GM12878 (cell line): ENCODE measurements around the gene SEC63. TPM values are rescaled to one million over a fixed set of nuclear protein-coding genes. Genes with fewer than 3 reads are reported as not detected.

Experiments
- ATAC-seq: fragments of 200-7000 bp; cut with Tn5 transposase; 3 replicates; pipeline ENCODE4 v1.9.1; 2020; ENCODE audit warnings: mild to moderate bottlenecking, moderate library complexity
- BruUV-seq: library from RNA; stranded (reverse); fragments of 400-500 nt; replicated peaks from 2 replicates; lab custom pipeline; 2021; lab: Mats Ljungman, UMichigan
- CTCF ChIA-PET: fragments of 300-600 bp; sonication (Branson Sonifier 250); formaldehyde crosslinking; extraction: SDS; loops from one replicate; lab custom pipeline; 2021; ENCODE audit warnings: inconsistent platforms; lab: Yijun Ruan, JAX
- POLR2A ChIA-PET: fragments of 350-600 bp; formaldehyde crosslinking; extraction: SDS; loops from one replicate; lab custom pipeline; 2021; ENCODE audit warnings: inconsistent platforms; lab: Charles Lee
- RAD21 ChIA-PET: fragments of 300-600 bp; sonication (Branson Sonifier 250); formaldehyde crosslinking; loops from one replicate; lab custom pipeline; 2023; ENCODE audit warnings: antibody characterized with exemption; ENCODE audit not compliant: unreplicated experiment; lab: Charles Lee
- SMC1A ChIA-PET: fragments of 300-600 bp; sonication (Branson Sonifier 250); formaldehyde crosslinking; loops from one replicate; lab custom pipeline; 2023; ENCODE audit not compliant: unreplicated experiment, uncharacterized antibody; lab: Charles Lee
- DNase-seq: peaks from one replicate; pipeline ENCODE4 v3.0.0-alpha.2; 2011; ENCODE audit warnings: low read depth, low spot score
- FAIRE-seq: peaks from 3 replicates; lab custom pipeline; 2011; peaks lifted over from hg19 to GRCh38; lab: Jason Lieb, UNC
- H2AFZ ChIP-seq: 2 replicates; pipeline ENCODE4 v1.6.0; 2011; ENCODE audit warnings: low read depth, low read length, control low read depth; ENCODE audit not compliant: control insufficient read depth
- H3K27ac ChIP-seq: 2 replicates; pipeline ENCODE4 v1.5.1; 2011; ENCODE audit warnings: control low read depth; ENCODE audit not compliant: control insufficient read depth, insufficient read depth
- H3K27me3 ChIP-seq, 2 experiments: replicated peaks in 1 of 2; 2 replicates each; pipeline versions ENCODE4 v1.6.0 to v1.6.1; 2011; ENCODE audit warnings: low read length in 1 of 2; ENCODE audit not compliant: control insufficient read depth in 2 of 2, insufficient read depth in 2 of 2
- H3K36me3 ChIP-seq, 2 experiments: 2 replicates each; pipeline ENCODE4 v1.5.1; 2011; ENCODE audit warnings: low read length in 1 of 2; ENCODE audit not compliant: control insufficient read depth in 2 of 2, insufficient read depth in 2 of 2
- H3K4me1 ChIP-seq: 2 replicates; pipeline ENCODE4 v1.6.1; 2011; ENCODE audit warnings: mild to moderate bottlenecking, low read length, moderate library complexity, mixed read lengths; ENCODE audit not compliant: control insufficient read depth, insufficient read depth
- H3K4me2 ChIP-seq: 2 replicates; pipeline ENCODE4 v1.6.0; 2011; ENCODE audit warnings: control low read depth; ENCODE audit not compliant: control insufficient read depth, insufficient read depth
- H3K4me3 ChIP-seq: fragments of 200-600 bp; sonication (generic); 2 replicates; pipeline ENCODE4 v1.5.1; 2016
- H3K79me2 ChIP-seq: 2 replicates; pipeline ENCODE4 v1.6.0; 2011; ENCODE audit warnings: low read length; ENCODE audit not compliant: control insufficient read depth, insufficient read depth
- H3K9ac ChIP-seq: 2 replicates; pipeline ENCODE4 v1.8.0; 2011; ENCODE audit warnings: low read length, control low read depth, mixed read lengths; ENCODE audit not compliant: control insufficient read depth, insufficient read depth
- H3K9me3 ChIP-seq: replicated peaks from 3 replicates; pipeline ENCODE4 v1.5.1; 2011; ENCODE audit warnings: mild to moderate bottlenecking, low read length; ENCODE audit not compliant: control insufficient read depth, insufficient read depth
- H4K20me1 ChIP-seq: 2 replicates; pipeline ENCODE4 v1.6.0; 2011; ENCODE audit not compliant: control insufficient read depth, insufficient read depth
- EP300 ChIP-seq, 2 experiments: fragments of 150-350 bp in 1 of 2; IDR thresholded peaks; 2 replicates each; pipeline ENCODE4 v1.6.1; 2011 to 2012; ENCODE audit warnings: low read depth in 2 of 2, low read length in 2 of 2, borderline replicate concordance in 1 of 2, improper control_type of control experiment in 1 of 2, inconsistent platforms in 1 of 2; ENCODE audit not compliant: control insufficient read depth in 1 of 2
- GATAD2B ChIP-seq: fragments of 450-650 bp; conservative IDR thresholded peaks from 2 replicates; pipeline ENCODE4 v1.6.1; 2017; ENCODE audit warnings: low read depth, mild to moderate bottlenecking, moderate library complexity
- HDGF ChIP-seq: fragments of 450-650 bp; IDR thresholded peaks from 2 replicates; pipeline ENCODE4 v1.6.1; 2016; ENCODE audit warnings: antibody characterized with exemption
- IKZF2 ChIP-seq, 2 experiments: fragments of 450-650 bp; IDR thresholded peaks; 2 replicates each; pipeline ENCODE4 v1.6.1; 2017; ENCODE audit warnings: mild to moderate bottlenecking in 2 of 2, moderate library complexity in 2 of 2
- IRF4 ChIP-seq: IDR thresholded peaks from 2 replicates; pipeline ENCODE4 v1.6.1; 2011; ENCODE audit warnings: low read depth, low read length
- MTA3 ChIP-seq: IDR thresholded peaks from 2 replicates; pipeline ENCODE4 v1.6.1; 2012; ENCODE audit warnings: low read length, inconsistent platforms, borderline replicate concordance
- NR2C2 ChIP-seq: IDR thresholded peaks from 2 replicates; pipeline ENCODE4 v1.6.1; 2011; ENCODE audit warnings: borderline replicate concordance, low read depth; ENCODE audit not compliant: control insufficient read depth, insufficient read length
- POLR2A ChIP-seq: IDR thresholded peaks from 2 replicates; pipeline ENCODE4 v1.6.1; 2011; ENCODE audit warnings: low read depth, mild to moderate bottlenecking, low read length
- RB1 ChIP-seq: fragments of 450-650 bp; formaldehyde crosslinking; IDR thresholded peaks from 2 replicates; pipeline ENCODE4 v1.6.1; 2017; ENCODE audit warnings: mild to moderate bottlenecking, borderline replicate concordance
- SRF ChIP-seq, 2 experiments: IDR thresholded peaks; 2 replicates each; pipeline ENCODE4 v1.6.1; 2011; ENCODE audit warnings: low read depth in 2 of 2, low read length in 2 of 2, mild to moderate bottlenecking in 1 of 2, moderate library complexity in 1 of 2
- SUZ12 ChIP-seq: fragments of 200-600 bp; sonication (generic); IDR thresholded peaks from one replicate; pipeline ENCODE4 v1.6.1; 2018; ENCODE audit warnings: antibody characterized with exemption, mild to moderate bottlenecking; ENCODE audit not compliant: unreplicated experiment
- YY1 ChIP-seq: IDR thresholded peaks from 2 replicates; pipeline ENCODE4 v1.6.1; 2011; ENCODE audit warnings: low read depth, mild to moderate bottlenecking, low read length
- WGBS: methylation state at CpG from one replicate; pipeline ENCODE4 v1.1.6; 2016; ENCODE audit warnings: low lambda C conversion rate; ENCODE audit not compliant: insufficient replicate concordance, insufficient coverage; ENCODE audit errors: missing lambda C conversion rate; 5-methylcytosine and 5-hydroxymethylcytosine counted together
- in situ Hi-C: fragments of 300-500 bp; cut with MboI; formaldehyde crosslinking; loops from 9 replicates; pipeline ENCODE4 v1.14.3; 2018; ENCODE audit warnings: mixed read lengths
- intact Hi-C: fragments of 100-400 bp; cut with micrococcal nuclease; formaldehyde crosslinking; loops from one replicate; pipeline ENCODE4 v1.14.2; 2022; ENCODE audit not compliant: unreplicated experiment
- polyA plus RNA-seq, 11 experiments: library from polyadenylated mRNA; depleted of rRNA in 4 of 11; unstranded in 6 of 11; stranded (reverse) in 5 of 11; fragments of >200 nt; fragmentation: Nextera tagmentation in 4 of 11; fragmentation: Illumina TruSeq in 1 of 11; extraction: Ambion mirVana in 4 of 11; extraction: Trizol in 1 of 11; gene quantifications; 1 replicate in 1 of 11; 2 replicates in 10 of 11; pipeline versions ENCODE4 v1.2.1 to v1.2.3, GENCODE V29; 2011 to 2016; ENCODE audit warnings: inconsistent platforms in 2 of 11, missing spikeins in 2 of 11, low read depth in 1 of 11
- total RNA-seq, 4 experiments: library from RNA; depleted of rRNA in 3 of 4; stranded (reverse); fragments of >200 nt in 3 of 4; fragmentation: Illumina TruSeq in 1 of 4; extraction: Trizol in 1 of 4; gene quantifications; 2 replicates each; pipeline versions ENCODE4 v1.2.1 to v1.2.3, GENCODE V29; 2013 to 2021
- TF ChIP-seq, protein P1 (sequence below): IDR thresholded peaks from 2 replicates; pipeline ENCODE4 v1.6.1; 2011; ENCODE audit warnings: low read depth, low read length, improper control_type of control experiment, borderline replicate concordance
- TF ChIP-seq, protein P2 (sequence below): fragments of 450-650 bp; IDR thresholded peaks from 2 replicates; pipeline ENCODE4 v1.6.1; 2018; ENCODE audit warnings: mild to moderate bottlenecking, low read depth, moderate library complexity; ENCODE audit not compliant: partially characterized antibody
- TF ChIP-seq, protein P3 (sequence below), 3 experiments: IDR thresholded peaks in 2 of 3; conservative IDR thresholded peaks in 1 of 3; 2 replicates each; pipeline ENCODE4 v1.5.1; 2011; ENCODE audit warnings: low read depth in 3 of 3, low read length in 3 of 3, mild to moderate bottlenecking in 3 of 3, control low read depth in 2 of 3, moderate library complexity in 2 of 3, inconsistent platforms in 1 of 3, mixed read lengths in 1 of 3; ENCODE audit not compliant: control insufficient read depth in 2 of 3, insufficient read depth in 1 of 3; ENCODE audit errors: extremely low read depth in 1 of 3
- TF ChIP-seq, protein P4 (sequence below): IDR thresholded peaks from 2 replicates; pipeline ENCODE4 v1.6.1; 2012; ENCODE audit warnings: low read depth, low read length, improper control_type of control experiment

SEC63 gene
- total and polyA plus RNA-seq, 10 of the 15 experiments (the other 5 are each of a cell fraction or from before 2014, with no cell fraction given) = 10.1 to 87.0 (median 34.3) TPM

DNA sequence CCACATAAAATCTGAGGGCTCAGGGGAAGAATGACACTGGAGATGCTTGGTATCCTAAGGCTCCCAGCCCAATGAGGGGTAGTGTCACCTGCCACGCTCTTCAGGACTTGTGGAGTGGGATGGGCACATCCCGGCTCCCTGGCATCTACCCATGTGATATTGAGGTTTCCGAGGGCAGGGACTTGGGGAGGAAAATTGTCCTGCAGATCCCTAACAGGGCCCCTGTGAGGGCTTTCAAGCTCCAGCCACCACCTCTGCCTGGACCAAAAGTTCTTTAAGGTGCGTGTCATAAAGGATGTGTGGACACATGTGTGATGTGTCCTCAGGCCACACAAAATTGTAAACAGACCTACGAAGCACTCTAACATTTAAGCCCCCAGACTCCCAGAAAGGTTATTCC is 136.4 kb downstream of the SEC63 start:
- CTCF ChIA-PET = interaction anchor here (3.7 kb wide), 1 partner anchor 26 kb away, joined by 17 read pairs; no protein-coding TSS in a partner anchor
- intact Hi-C loops (no loop called here), in situ Hi-C loops (no loop called here)
- Histone ChIP-seq H3K36me3 (no peaks in the 10 kb centered on the region), H3K79me2 (no peaks in the 10 kb centered on the region), H3K4me3 (no peak overlapping the region), H3K27ac (no peak overlapping the region), H3K4me2 (no peak overlapping the region), H3K9ac (no peak overlapping the region), H2AFZ (no peak overlapping the region), H3K9me3 (no peaks in the 10 kb centered on the region), H3K27me3 (peaks cover 0 to 12% of the 10 kb centered on the region in 2 experiments; a peak in 3 of 4 replicates), H4K20me1 (no peaks in the 10 kb centered on the region), H3K4me1 (peaks cover 9% of the 10 kb centered on the region)
- DNase-seq (no peak), ATAC-seq (no peak), FAIRE-seq (no peak)
- WGBS = 87% methylated on average over 5 of the region's 5 CpGs
- POLR2A ChIA-PET = interaction anchor here (0.5 to 1.1 kb wide), 3 partner anchors 10 to 707 kb away, joined by 3 to 8 read pairs (median 4); no protein-coding TSS in a partner anchor
- BruUV-seq = no TSS peak
- RAD21 ChIA-PET = interaction anchor here (1.9 kb wide), 1 partner anchor 26 kb away, joined by 7 read pairs; no protein-coding TSS in a partner anchor
- SMC1A ChIA-PET = interaction anchor here (1.2 to 1.6 kb wide), 4 partner anchors 8 to 118 kb away, joined by 3 to 4 read pairs (median 4); no protein-coding TSS in a partner anchor
- TF ChIP-seq HDGF (no peak), SUZ12 (no peak), POLR2A (no peak), RB1 (no peak), YY1 (no peak), IKZF2 (IDR thresholded peaks at IDR 0.05) (no peak), SRF (IDR thresholded peaks at IDR 0.05; ENCODE audit: low read depth in 2 of 2, low read length in 2 of 2) (no peak), MTA3 (no peak), IRF4 (no peak), NR2C2 (no peak), EP300 (IDR thresholded peaks at IDR 0.05; ENCODE audit: borderline replicate concordance in 1 of 2, control insufficient read depth in 1 of 2, low read depth in 2 of 2, low read length in 2 of 2) (no peak), GATAD2B (no peak)
- TF ChIP-seq, protein P1, sequence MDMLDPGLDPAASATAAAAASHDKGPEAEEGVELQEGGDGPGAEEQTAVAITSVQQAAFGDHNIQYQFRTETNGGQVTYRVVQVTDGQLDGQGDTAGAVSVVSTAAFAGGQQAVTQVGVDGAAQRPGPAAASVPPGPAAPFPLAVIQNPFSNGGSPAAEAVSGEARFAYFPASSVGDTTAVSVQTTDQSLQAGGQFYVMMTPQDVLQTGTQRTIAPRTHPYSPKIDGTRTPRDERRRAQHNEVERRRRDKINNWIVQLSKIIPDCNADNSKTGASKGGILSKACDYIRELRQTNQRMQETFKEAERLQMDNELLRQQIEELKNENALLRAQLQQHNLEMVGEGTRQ = no peak
- TF ChIP-seq, protein P2, sequence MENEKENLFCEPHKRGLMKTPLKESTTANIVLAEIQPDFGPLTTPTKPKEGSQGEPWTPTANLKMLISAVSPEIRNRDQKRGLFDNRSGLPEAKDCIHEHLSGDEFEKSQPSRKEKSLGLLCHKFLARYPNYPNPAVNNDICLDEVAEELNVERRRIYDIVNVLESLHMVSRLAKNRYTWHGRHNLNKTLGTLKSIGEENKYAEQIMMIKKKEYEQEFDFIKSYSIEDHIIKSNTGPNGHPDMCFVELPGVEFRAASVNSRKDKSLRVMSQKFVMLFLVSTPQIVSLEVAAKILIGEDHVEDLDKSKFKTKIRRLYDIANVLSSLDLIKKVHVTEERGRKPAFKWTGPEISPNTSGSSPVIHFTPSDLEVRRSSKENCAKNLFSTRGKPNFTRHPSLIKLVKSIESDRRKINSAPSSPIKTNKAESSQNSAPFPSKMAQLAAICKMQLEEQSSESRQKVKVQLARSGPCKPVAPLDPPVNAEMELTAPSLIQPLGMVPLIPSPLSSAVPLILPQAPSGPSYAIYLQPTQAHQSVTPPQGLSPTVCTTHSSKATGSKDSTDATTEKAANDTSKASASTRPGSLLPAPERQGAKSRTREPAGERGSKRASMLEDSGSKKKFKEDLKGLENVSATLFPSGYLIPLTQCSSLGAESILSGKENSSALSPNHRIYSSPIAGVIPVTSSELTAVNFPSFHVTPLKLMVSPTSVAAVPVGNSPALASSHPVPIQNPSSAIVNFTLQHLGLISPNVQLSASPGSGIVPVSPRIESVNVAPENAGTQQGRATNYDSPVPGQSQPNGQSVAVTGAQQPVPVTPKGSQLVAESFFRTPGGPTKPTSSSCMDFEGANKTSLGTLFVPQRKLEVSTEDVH = no peak
- TF ChIP-seq, protein P3, sequence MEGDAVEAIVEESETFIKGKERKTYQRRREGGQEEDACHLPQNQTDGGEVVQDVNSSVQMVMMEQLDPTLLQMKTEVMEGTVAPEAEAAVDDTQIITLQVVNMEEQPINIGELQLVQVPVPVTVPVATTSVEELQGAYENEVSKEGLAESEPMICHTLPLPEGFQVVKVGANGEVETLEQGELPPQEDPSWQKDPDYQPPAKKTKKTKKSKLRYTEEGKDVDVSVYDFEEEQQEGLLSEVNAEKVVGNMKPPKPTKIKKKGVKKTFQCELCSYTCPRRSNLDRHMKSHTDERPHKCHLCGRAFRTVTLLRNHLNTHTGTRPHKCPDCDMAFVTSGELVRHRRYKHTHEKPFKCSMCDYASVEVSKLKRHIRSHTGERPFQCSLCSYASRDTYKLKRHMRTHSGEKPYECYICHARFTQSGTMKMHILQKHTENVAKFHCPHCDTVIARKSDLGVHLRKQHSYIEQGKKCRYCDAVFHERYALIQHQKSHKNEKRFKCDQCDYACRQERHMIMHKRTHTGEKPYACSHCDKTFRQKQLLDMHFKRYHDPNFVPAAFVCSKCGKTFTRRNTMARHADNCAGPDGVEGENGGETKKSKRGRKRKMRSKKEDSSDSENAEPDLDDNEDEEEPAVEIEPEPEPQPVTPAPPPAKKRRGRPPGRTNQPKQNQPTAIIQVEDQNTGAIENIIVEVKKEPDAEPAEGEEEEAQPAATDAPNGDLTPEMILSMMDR (IDR thresholded peaks at IDR 0.05 in 2 of 3, conservative IDR thresholded peaks at IDR 0.05 in 1 of 3; ENCODE audit: control insufficient read depth in 2 of 3, extremely low read depth in 1 of 3, insufficient read depth in 1 of 3, low read depth in 3 of 3, low read length in 3 of 3) = no peak
- TF ChIP-seq, protein P4, sequence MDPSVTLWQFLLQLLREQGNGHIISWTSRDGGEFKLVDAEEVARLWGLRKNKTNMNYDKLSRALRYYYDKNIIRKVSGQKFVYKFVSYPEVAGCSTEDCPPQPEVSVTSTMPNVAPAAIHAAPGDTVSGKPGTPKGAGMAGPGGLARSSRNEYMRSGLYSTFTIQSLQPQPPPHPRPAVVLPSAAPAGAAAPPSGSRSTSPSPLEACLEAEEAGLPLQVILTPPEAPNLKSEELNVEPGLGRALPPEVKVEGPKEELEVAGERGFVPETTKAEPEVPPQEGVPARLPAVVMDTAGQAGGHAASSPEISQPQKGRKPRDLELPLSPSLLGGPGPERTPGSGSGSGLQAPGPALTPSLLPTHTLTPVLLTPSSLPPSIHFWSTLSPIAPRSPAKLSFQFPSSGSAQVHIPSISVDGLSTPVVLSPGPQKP = no peak
